HG03432 (cell line): ENCODE results near the gene GON4L.
"Not testable (repeated sequence)": the region's sequence is repeated elsewhere in the genome, so short reads cannot be mapped to it uniquely, and the experiment has no call there.

Experiments
- ATAC-seq: cut with Tn5 transposase; IDR thresholded peaks from one replicate; pipeline ENCODE4 v1.9.1; 2021; ENCODE audit warnings: mild to moderate bottlenecking, moderate library complexity; ENCODE audit not compliant: unreplicated experiment

Gene GON4L

GRCh38 chr1:155856975-155857930, at the start of gene GON4L:
Gene GON4L, minus strand, starts transcription at chr1:155857214. Its CDS starts 3,434 bp downstream, at chr1:155853780.
- peak; percentile 61 for ATAC-seq

- ATAC-seq, result no peak
These were observed 47.2 kb upstream of the GON4L start for GRCh38 chr1:155904261-155904660.

GRCh38 chr1:155900161-155900560, 43.1 kb upstream of the GON4L start:
- no peak for ATAC-seq

GRCh38 chr1:155899683-155900082, 42.7 kb upstream of the GON4L start:
- ATAC-seq, result no peak

- no peak for ATAC-seq
These were observed 41.9 kb upstream of the GON4L start for GRCh38 chr1:155898888-155899287.

- no peak for ATAC-seq
These were observed 40.7 kb upstream of the GON4L start for GRCh38 chr1:155897746-155898145.

- not testable (repeated sequence) for ATAC-seq
These were observed 39.5 kb upstream of the GON4L start for GRCh38 chr1:155896476-155896875.

- not testable (repeated sequence) for ATAC-seq
These were observed 38.6 kb upstream of the GON4L start for GRCh38 chr1:155895617-155896016.

GRCh38 chr1:155893389-155894142, 36.6 kb upstream of the GON4L start:
- no peak for ATAC-seq

- ATAC-seq, result no peak
These were observed 35.8 kb upstream of the GON4L start for GRCh38 chr1:155892796-155893195.

GRCh38 chr1:155890251-155890650, 33.2 kb upstream of the GON4L start:
- no peak for ATAC-seq

- no peak for ATAC-seq
These were observed 32.6 kb upstream of the GON4L start for GRCh38 chr1:155889566-155889965.

GRCh38 chr1:155888481-155888880, 31.5 kb upstream of the GON4L start:
- no peak for ATAC-seq

GRCh38 chr1:155884982-155885381, 28.0 kb upstream of the GON4L start:
- ATAC-seq, result no peak

- no peak for ATAC-seq
These were observed 27.3 kb upstream of the GON4L start for GRCh38 chr1:155884031-155884960.

- no peak for ATAC-seq
These were observed 25.8 kb upstream of the GON4L start for GRCh38 chr1:155882766-155883165.

GRCh38 chr1:155882235-155882634, 25.2 kb upstream of the GON4L start:
- ATAC-seq, result no peak

GRCh38 chr1:155880950-155881349, 23.9 kb upstream of the GON4L start:
- no peak for ATAC-seq

- ATAC-seq, result no peak
These were observed 23.2 kb upstream of the GON4L start for GRCh38 chr1:155880251-155880650.

GRCh38 chr1:155877945-155878344, 20.9 kb upstream of the GON4L start:
- no peak for ATAC-seq

GRCh38 chr1:155873860-155874259, 16.8 kb upstream of the GON4L start:
- no peak for ATAC-seq
